Psoas muscle (tissue), 8 donors: Measurements from ENCODE around the gene HS1BP3. TPM values are rescaled to one million over a fixed set of nuclear protein-coding genes. Genes with fewer than 3 reads are reported as not detected.

Source experiments
- ATAC-seq, 4 donors: fragments of 200-7000 bp; cut with Tn5 transposase; one replicate each; pipeline ENCODE4 v1.9.1; 2020; ENCODE audit warnings: moderate library complexity in 3 of 4, mild to moderate bottlenecking in 2 of 4
- DNase-seq, 2 donors: peaks; one replicate each; pipeline ENCODE4 v3.0.0-alpha.2; 2020
- H3K27ac ChIP-seq: fragments of 200-600 bp; one replicate; pipeline ENCODE4 v1.8.0; 2022
- H3K27me3 ChIP-seq, 3 donors: fragments of 200-600 bp in 1 of 3; one replicate each; pipeline versions ENCODE4 v1.6.1 to v1.8.0; 2013 to 2022; ENCODE audit warnings: low read length in 2 of 3, mild to moderate bottlenecking in 2 of 3, moderate library complexity in 1 of 3; ENCODE audit not compliant: insufficient read depth in 3 of 3
- H3K36me3 ChIP-seq, 2 donors: fragments of 200-600 bp in 1 of 2; one replicate each; pipeline versions ENCODE4 v1.6.1 to v1.8.0; 2013 to 2022; ENCODE audit warnings: low read depth in 1 of 2, mild to moderate bottlenecking in 1 of 2, moderate library complexity in 1 of 2; ENCODE audit not compliant: insufficient read depth in 1 of 2
- H3K4me1 ChIP-seq: fragments of 200-600 bp; one replicate; pipeline ENCODE4 v1.8.0; 2022
- H3K4me3 ChIP-seq: fragments of 200-600 bp; one replicate; pipeline ENCODE4 v1.8.0; 2022; ENCODE audit warnings: mild to moderate bottlenecking
- H3K9me3 ChIP-seq: fragments of 200-600 bp; one replicate; pipeline ENCODE4 v1.8.0; 2022
- CTCF ChIP-seq: fragments of 200-600 bp; IDR thresholded peaks from one replicate; pipeline ENCODE4 v1.8.0; 2022; ENCODE audit warnings: antibody characterized with exemption
- WGBS, 3 donors: extraction: QIAGEN DNeasy Blood & Tissue Kit; methylation state at CpG; one replicate each; pipeline versions ENCODE4 v1.1.6 to v1.1.7; 2013; 5-methylcytosine and 5-hydroxymethylcytosine counted together
- intact Hi-C, 2 donors: fragments of 100-400 bp; cut with DNase I; formaldehyde crosslinking; loops; one replicate each; pipeline versions ENCODE4 v1.11.0 to v1.14.2; 2022
- polyA plus RNA-seq, 3 donors: library from polyadenylated mRNA; stranded (reverse); fragments of 200-250 nt; gene quantifications; one replicate each; pipeline ENCODE4 v1.2.3, GENCODE V29; 2013
- total RNA-seq, 4 donors: library from RNA; stranded (reverse); fragmentation: NEBNext Ultra II Directional in 2 of 4; extraction: Animal tissue kit (Norgen Biotek cat#: 25700) in 2 of 4; gene quantifications; one replicate each; pipeline versions ENCODE4 v1.2.1 to v1.2.4, GENCODE V29; 2021 to 2023
- donor health status: healthy with polysubstance abuse.
- donor health status: DM: no; HTN: no; CAD: no; lungs with moderate emphysema.
- donor health status: Bipolar disorder and iron deficiency.
- donor health status: healthy.
- donor health status: DM: yes; HTN: yes; CAD: no.
- donor health status: DM: no; HTN: no; CAD: no.
- donor health status: DM: no; HTN: no; CAD: no.
- donor health status: DM: yes; HTN: yes; CAD: no.

The HS1BP3 gene
- total and polyA plus RNA-seq, 7 donors: 9.2 to 20.6 (median 12.1) TPM

GRCh38 chr2:20592106-20593071 is 58.5 kb downstream of the HS1BP3 start:
- DNase-seq: peak in 1 of 2 donors; percentile 48
- no peaks in the 10 kb centered on the region for H3K36me3 ChIP-seq
- no peak for TF ChIP-seq CTCF
- ATAC-seq: no peak
- peaks cover 14% of the 10 kb centered on the region for H3K4me1 ChIP-seq
- WGBS, 3 donors: 91 to 92% (median 91%) methylated on average over 20 to 22 of the region's 22 CpGs
- intact Hi-C loops: no loop called here
- H3K9me3 ChIP-seq: no peaks in the 10 kb centered on the region
- H3K27ac ChIP-seq: no peak overlapping the region
- no peaks in the 10 kb centered on the region for H3K27me3 ChIP-seq
- no peak overlapping the region for H3K4me3 ChIP-seq

- no peak overlapping the region for H3K4me3 ChIP-seq
- ATAC-seq (no peak), DNase-seq (peak in 1 of 2 donors; percentile 39)
- no peaks in the 10 kb centered on the region for H3K9me3 ChIP-seq
- H3K27ac ChIP-seq: no peak overlapping the region
- no peak for TF ChIP-seq CTCF
- 59 to 84% (median 67%) methylated on average over 11 of the region's 11 CpGs for WGBS, 3 donors
- H3K27me3 ChIP-seq: no peaks in the 10 kb centered on the region
- intact Hi-C loops: no loop called here
- H3K36me3 ChIP-seq: no peaks in the 10 kb centered on the region
- H3K4me1 ChIP-seq: peaks cover 15% of the 10 kb centered on the region
These were observed 60.0 kb downstream of the HS1BP3 start for GRCh38 chr2:20590704-20591515.

GRCh38 chr2:20589975-20590703 is 60.8 kb downstream of the HS1BP3 start:
- ATAC-seq (no peak), DNase-seq (peak in 1 of 2 donors; percentile 21)
- Histone ChIP-seq H3K4me1 (peaks cover 13% of the 10 kb centered on the region), H3K27ac (no peak overlapping the region), H3K4me3 (no peak overlapping the region), H3K9me3 (no peaks in the 10 kb centered on the region), H3K27me3 (no peaks in the 10 kb centered on the region), H3K36me3 (no peaks in the 10 kb centered on the region)
- TF ChIP-seq CTCF: no peak
- intact Hi-C loops: no loop called here
- 72 to 79% (median 74%) methylated on average over 14 of the region's 14 CpGs for WGBS, 3 donors

GRCh38 chr2:20588918-20589871 is 61.7 kb downstream of the HS1BP3 start:
- Histone ChIP-seq H3K27ac (no peak overlapping the region), H3K36me3 (no peaks in the 10 kb centered on the region), H3K4me3 (no peak overlapping the region), H3K4me1 (peaks cover 22% of the 10 kb centered on the region), H3K27me3 (no peaks in the 10 kb centered on the region), H3K9me3 (no peaks in the 10 kb centered on the region)
- intact Hi-C loops: no loop called here
- TF ChIP-seq CTCF: no peak
- DNase-seq (peak in 1 of 2 donors; percentile 12), ATAC-seq (no peak)
- 71 to 79% (median 73%) methylated on average over 11 of the region's 11 CpGs for WGBS, 3 donors
